Left cardiac atrium (tissue), 4 donors: ENCODE results near the gene HIC2. TPM values are rescaled to one million over a fixed set of nuclear protein-coding genes. Genes with fewer than 3 reads are reported as not detected.
"Not testable (repeated sequence)": the region's sequence is repeated elsewhere in the genome, so short reads cannot be mapped to it uniquely, and the experiment has no call there.

Experiments
- ATAC-seq, 2 donors: fragments of 200-7000 bp; cut with Tn5 transposase; one replicate each; pipeline ENCODE4 v1.9.1; 2020; ENCODE audit warnings: mild to moderate bottlenecking in 2 of 2, moderate library complexity in 2 of 2
- DNase-seq: peaks from one replicate; pipeline ENCODE4 v3.0.0-alpha.2; 2020
- intact Hi-C, 2 donors: fragments of 100-400 bp; cut with DNase I; formaldehyde crosslinking; loops; one replicate each; pipeline versions ENCODE4 v1.14.1 to v1.15.1; 2022 to 2023
- total RNA-seq, 2 donors: library from RNA; stranded (reverse); fragmentation: NEBNext Ultra II Directional; extraction: Animal tissue kit (Norgen Biotek cat#: 25700); gene quantifications; one replicate each; pipeline ENCODE4 v1.2.1, GENCODE V29; 2021
- donor health status: DM: no; HTN: yes; CAD: no.
- donor health status: DM: no; HTN: yes; CAD: no; lungs with severe emphysema.
- donor health status: DM: yes; HTN: yes; CAD: no.
- donor health status: Dilated cardiomyopathy.

HIC2 gene
- total RNA-seq, 2 donors from 2014 or later: 1.6 to 2.8 TPM

DNA sequence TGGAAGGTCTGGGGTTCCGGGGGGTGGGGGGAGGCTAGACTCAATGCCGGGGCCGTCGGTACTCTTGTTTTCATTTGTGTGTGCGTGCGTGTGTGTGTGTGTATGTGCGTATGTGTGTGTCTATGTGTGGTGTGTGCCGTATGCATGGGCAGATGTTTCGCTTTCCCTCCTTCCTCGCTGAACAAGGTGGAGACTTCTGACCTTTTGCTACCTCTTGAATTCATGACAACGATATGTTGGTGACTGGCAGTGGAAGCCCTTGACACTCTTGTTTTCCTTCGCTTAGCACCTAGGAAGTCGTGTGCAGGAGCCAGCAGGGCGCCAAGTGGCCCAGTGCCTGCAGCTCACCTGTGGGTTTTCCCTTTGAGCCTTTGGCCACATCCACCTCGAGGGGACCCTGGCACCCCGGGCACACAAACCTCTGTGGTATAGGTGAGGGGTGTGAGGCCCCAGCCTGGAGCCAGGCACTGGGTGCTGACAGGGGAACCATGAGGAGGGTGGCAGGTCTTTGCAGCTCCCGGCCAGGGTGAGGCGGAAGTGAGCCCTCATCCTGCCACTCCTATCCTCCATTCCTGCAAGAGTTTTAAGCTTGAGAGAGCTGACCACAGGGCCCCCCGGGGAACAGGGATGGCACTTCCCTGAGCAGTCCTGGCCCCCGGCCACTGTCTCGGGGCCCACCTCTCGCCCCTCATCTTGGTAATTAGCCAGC, 30.7 kb downstream of the HIC2 start:
- ATAC-seq (no peak), DNase-seq (peak; percentile 9)

DNA sequence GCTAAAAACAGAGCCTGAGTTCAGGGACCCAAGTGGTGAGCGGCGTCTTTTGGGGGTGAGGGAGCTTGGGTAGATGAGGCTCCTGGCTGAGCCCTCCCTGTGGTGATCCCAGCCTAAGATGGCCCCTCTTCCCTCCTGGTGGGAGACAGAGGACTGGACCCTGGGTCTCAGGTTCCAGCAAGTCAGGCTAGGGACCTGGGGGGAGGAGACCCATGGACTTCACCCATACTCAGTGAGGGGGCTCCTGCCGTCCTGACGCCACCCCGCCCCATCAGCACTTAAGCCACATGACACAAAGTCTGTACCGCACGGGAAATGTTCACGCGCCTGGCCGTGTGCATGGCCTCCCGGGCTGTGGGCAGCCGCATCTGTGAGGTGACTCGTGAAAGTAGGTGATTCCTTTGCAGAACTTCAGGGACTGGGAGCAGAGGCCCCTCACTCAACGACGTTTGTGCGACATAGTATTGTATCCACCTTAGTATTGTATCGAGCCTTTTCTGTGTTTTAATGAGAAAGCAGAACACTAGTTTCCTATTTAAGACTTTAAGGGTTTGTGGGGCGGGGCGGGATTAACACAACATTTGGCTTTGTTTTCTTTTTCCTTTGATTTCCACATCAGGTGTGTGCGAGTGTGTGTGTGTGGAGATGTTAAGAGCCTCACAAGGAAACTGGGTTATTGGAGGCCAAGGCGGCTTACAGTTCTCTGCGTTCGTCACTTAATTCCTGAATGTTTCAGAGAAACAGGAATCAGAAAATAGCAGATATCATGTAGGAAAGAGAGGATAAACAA, 31.7 kb downstream of the HIC2 start:
- no peak for ATAC-seq
- intact Hi-C loops: no loop called here
- DNase-seq: no peak

More for the DNA sequence above, 30.7 kb downstream of the HIC2 start:
- intact Hi-C loops: no loop called here

DNA sequence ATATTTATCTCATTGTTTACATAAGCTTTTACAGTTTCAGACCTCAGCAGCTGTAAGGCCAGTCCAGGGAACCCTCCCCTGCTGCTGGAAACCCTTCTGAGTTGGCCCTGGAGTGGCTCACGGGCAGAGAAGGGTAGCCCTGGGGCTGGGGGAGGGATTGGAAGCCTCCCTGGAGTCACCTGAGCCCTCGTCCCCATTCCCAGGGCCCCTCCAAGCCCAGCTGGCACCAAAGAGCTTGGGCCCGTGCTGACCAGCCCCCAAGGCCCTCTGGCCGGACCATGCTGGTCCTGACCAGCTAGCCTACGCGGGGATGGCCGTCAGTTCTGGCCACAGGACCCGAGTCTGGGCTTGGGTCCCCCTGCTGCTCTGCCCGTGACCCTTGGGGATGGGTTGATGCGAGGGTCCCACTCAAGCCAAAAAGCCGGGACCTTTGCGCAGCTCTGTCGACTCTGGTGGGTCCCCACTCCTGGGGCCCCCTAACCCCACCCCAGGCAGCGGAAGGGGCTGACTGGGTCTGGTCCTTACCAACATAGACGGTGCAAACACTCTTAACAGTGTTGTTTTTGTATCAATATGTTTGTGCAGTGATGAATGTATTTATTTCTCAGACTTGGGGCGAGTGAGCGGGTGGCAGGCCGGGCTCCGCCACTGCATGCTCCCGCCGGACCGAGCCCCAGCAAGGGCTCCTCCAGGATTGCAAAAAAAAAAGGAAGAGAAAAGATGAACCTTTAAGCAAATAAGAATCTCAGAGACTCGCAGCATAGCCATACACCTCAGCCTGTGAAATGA, 32.6 kb downstream of the HIC2 start:
- intact Hi-C loops: no loop called here
- ATAC-seq: no peak
- DNase-seq: peak; percentile 15

DNA sequence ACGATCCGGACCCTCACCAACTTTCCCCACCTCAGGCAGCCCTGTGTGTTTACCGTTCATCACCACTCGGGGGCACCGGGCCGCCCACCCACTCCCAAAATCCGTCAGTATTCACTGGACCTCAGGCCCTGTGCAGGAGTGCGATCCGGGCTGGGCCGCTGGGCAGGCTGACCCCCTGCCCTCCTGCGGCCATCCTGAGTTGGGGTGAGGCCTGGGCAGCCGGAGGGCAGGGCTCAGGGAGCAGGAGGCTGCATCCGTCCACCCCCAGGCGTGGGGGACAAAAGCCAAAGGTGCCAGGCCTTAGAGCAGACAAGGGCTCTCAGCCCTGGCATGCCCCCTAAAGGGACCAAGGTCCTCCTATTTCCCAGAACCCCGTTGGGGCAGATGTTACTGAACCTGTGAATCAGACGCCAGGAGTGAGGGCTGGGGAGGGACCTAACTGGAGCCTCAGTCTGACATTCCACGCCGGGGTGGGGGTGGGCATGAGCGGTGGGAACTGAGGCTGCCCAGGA, 33.2 kb downstream of the HIC2 start:
- peak in 1 of 2 donors; percentile 8 for ATAC-seq
- DNase-seq: peak; percentile 10
- intact Hi-C loops: no loop called here

DNA sequence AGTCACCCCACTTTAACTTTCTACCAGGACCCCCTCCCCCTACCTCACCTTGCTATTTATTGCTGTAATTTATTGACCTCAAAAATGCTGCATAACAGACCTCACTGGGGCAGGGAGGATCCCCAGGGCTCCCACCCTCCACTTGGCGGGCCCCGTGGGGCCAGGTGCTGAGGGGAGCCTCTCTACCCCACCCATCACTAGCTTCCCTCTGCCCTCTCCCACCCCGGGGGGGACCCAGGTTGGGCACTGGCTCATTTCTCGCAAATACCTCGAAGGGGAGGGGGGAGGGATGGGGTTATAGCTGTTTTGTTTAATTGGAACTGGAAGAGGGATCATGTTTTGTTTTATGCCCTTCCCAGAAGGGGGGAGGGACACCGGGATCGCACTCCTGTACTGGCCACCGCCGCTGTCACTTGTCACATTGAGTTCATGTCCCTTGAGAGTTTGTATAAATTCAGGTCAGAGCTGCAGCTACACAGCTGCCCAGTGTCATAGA, 33.7 kb downstream of the HIC2 start:
- intact Hi-C loops: no loop called here
- DNase-seq: peak; percentile 7

DNA sequence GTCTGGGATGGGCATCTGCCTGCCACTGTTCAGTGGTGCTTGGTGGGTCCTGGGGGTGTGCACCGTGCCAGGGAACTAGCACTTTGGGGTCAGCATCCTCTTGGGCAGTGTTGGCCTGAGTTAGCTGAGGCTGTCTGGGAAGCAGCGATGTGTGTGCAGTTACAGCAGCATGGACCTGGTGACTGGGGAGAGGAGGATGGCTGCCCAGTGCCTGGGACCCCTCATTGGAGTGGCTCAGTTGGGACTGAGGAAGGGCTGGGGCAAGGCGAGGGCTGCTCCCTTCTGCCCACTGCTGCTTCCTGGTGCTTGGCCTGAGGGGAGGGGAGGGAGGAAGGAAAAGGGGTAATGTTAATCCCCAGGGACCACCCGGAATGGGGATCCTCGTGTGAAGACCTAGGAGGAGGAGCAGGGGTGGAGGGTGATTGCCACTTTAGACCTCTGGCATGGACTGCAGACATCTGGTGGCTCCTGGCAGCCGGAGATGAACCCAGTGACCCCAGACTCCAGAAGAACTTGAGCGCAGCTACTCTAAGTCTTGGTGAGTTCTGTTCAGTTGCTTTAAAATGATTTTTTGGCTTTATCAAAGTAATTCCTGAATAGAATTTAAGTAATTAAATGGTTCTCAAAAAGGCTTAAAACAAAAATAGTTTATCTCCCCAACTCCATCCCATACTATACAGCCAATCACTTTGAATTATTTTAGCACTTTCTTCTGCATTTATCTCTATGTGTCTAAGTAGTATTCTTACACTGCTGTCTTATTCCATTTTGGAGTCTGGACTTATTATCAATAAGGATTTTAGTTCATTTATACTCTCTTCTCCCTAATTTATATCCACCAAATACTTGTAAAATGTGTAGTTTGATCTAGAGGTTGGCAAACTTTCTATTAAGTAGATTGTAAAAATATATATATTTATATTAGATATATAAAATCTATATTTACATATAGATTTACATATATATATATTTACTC, 34.7 kb downstream of the HIC2 start:
- intact Hi-C loops: no loop called here
- DNase-seq (peak; percentile 12), ATAC-seq (no peak)

More for the DNA sequence above, 33.7 kb downstream of the HIC2 start:
- no peak for ATAC-seq

DNA sequence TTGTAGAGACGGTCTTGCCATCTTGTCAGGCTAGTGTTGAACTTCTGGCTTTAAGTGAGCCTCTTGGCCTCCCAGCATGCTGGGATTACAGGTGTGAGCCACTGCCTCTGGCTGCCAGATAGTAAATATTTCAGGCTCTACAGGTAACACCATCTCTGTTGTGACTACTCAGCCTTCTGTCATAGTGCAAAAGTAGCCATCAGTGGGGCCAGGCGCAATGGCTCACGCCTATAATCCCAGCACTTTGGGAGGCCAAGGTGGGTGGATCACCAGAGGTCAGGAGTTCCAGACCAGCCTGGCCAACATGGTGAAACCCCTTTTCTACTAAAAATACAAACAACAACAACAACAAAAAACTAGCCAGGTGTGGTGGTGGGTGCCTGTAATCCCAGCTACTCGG, 35.5 kb downstream of the HIC2 start:
- intact Hi-C loops, DNase-seq, ATAC-seq: not testable (repeated sequence)

DNA sequence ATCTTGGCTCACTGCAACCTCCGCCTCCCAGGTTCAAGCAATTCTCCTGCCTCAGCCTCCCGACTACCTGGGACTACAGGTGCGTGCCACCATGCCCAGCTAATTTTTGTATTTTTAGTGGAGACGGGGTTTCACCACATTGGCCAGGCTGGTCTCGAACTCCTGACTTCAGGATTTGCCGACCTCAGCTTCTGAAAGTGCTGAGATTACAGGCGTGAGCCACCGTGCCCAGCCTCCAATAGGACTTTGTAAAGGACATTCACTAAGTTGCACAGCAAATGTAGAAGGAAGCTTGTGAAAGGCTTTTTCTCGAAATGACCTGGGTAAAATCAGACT, 37.8 kb downstream of the HIC2 start:
- intact Hi-C loops, ATAC-seq, DNase-seq: not testable (repeated sequence)

DNA sequence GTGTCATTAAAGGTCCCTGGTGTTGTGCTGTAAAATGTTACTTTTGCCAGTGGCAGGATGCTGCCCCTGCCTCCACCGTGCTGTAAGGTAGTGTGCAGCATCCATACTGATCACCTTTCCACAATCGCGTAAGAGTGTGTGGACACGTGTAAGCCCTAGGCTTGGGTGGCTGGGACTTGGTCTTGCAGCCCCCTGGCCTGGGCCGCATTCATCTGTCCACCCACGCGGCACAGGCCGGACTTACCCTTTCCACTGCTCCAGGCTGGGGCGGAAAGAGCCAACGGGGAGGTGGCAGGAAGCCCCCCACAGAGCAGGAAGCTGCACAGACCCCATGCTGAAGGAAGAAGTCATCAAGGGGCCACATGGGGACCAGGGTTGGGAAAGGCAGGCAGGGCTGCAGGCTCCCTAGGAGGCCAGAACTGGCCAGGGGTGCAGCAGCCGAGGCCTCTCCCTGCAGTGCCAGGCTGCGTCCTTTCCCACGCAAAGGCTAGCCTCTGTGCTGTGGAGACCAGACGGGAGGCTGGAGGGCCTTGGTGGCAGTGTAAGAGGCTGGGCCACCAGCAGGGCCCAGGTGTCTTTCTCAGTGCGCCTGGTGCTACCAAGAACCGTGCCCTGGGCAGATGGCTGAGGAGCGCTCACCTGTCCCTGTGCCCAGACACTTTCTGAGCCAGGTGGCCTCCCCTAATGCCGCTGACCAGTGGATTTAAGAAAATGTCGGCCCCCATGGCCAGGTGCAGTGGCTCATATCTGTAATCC, 38.3 kb downstream of the HIC2 start:
- ATAC-seq (peak in 1 of 2 donors; percentile 17), DNase-seq (peak; percentile 8)
- intact Hi-C loops: no loop called here

DNA sequence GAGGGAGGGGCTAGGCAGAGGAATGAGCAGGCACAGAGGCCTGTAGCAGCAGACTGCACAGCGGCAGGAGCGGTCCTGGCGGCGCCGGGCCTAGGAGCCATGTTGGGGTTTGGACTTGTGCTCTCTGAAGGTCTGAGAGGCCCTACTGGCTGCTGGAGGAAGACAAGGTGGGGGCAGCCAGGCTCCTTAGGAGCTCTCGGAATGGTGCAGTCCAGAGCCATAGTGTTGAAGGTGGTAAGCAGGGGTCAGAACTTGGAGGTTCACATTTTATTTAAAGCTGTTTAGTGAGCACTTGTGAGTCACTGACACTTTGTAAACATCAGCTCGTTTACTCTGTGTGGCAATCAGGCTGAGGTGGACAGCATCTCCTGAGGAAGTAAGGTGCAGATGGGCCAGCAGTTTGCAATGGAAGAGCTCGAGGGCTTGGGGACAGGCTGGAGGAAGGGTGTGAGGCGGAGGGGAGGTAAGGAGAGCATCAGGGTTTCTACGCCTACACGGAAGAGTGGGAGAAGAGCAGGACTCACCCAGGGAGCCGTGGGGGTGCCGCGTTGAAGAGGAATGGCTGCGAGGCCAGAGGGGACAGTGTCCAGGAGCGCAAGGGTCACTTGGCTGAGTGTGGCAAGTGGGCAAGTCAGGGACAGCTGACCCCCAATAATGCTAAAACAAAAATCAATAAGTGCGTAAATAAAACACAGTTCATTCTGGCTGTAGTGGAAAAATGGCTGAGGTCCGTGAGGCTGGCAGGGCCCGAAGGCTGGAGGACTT, 40.0 kb downstream of the HIC2 start:
- intact Hi-C loops: no loop called here
- no peak for ATAC-seq
- peak; percentile 9 for DNase-seq

DNA sequence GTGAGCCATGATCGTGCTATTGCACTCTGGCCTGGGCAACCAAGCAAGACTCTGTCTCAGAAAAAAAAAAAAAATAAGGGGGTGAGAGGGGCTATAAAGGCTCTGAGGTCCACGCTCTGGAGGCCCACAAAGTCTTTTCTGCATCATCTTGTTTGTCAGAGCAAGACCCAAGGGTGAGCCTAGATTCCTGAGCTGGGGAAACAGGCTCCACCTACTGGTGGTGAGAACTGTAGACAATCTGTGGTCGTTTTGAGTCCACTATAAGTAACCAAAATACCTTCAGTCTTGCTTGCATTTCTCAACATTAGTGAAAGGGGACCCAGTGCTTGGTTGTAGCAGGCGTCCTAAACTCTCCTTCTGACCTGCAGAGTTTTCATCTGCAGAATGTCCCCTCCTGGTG, 45.5 kb downstream of the HIC2 start:
- intact Hi-C loops, DNase-seq: not testable (repeated sequence)
- ATAC-seq: peak; percentile 39 to 46

DNA sequence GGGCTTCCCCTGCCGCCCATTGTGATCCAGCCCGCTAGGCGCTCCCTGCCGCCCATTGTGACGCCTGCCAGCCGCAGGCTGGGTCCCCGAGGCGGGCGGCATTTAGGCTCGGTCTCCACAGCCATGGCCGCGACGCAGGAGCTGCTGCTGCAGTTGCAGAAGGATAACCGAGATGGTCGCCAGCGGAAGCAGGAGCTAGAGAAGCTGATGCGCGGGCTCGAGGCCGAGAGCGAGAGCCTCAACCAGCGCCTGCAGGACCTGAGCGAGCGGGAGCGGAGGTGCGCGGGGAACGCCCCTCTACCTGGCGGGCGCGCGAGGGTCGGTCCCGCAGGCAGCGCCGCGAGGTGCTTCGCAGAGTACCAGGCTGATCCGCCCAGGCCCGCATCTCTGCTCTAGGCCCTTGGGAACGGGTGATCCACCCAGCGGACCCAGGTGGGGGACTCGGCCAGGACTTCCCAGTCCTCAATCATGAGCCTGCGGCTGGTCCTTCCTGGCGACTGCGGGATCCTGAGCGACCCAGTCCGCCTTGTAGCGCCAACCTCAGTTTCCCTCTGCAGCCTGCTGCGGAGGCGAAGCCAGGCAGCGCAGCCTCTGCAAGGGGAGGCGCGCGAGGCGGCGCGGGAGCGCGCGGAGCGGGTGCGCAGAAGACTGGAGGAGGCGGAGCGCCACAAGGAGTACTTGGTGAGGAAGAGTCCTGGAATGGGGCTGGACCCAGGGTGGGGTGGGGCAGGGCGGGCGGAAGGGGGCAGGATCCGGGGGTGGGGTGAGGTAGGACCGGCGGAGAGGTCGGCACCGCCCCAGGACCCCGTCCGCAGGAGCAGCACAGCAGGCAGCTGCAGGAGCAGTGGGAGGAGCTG, 50.4 kb downstream of the HIC2 start, which contains the start of gene TMEM191C:
Gene TMEM191C (plus strand): TSS at position 51 of the 857 bp plus-strand sequence. CDS start 73 bp downstream, at position 124.
- intact Hi-C loops, DNase-seq, ATAC-seq: not testable (repeated sequence)

DNA sequence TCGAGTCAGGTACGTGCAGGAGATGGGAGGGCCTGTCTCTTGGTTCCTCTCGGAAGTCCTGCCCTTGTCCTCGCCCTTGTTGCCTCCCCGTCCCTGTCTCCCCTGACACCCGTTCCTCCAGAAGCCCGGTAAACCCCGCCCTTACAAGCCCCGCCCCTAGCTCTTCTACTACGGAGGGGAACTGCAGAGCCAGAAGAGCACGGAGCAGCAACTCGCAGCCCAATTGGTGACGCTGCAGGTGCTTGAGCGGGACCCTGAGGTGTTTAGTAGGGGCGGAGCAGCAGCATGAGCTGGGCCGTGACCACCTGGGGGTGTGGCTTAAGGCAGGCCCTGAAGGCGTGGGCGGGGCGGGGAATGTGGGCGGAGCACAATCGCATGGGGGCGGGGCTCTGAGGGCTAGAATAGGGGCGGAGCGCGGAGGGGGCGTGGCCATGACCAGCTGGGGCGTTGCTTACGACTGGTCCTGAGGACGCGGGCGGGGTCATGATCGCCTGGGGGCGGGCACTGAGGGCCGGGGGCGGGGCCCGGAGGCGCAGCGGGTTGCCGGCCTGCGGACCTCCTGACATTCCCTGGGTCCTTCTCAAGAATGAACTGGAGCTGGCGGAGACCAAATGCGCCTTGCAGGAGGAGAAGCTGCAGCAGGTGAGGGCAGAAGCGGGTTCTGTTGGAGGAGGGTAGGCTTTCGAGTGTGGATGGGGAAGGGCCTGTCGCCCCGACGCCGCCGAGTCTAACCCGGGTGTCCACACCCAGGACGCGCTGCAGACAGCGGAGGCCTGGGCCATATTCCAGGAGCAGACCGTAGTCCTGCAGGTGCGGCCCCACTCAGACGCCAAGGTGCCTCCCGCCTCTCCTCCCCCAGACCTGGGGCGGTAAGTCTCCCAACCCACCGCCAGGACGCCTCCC, 51.3 kb downstream of the HIC2 start:
- intact Hi-C loops: not testable (repeated sequence)
- DNase-seq (peak; percentile 91), ATAC-seq (peak; percentile 97)

DNA sequence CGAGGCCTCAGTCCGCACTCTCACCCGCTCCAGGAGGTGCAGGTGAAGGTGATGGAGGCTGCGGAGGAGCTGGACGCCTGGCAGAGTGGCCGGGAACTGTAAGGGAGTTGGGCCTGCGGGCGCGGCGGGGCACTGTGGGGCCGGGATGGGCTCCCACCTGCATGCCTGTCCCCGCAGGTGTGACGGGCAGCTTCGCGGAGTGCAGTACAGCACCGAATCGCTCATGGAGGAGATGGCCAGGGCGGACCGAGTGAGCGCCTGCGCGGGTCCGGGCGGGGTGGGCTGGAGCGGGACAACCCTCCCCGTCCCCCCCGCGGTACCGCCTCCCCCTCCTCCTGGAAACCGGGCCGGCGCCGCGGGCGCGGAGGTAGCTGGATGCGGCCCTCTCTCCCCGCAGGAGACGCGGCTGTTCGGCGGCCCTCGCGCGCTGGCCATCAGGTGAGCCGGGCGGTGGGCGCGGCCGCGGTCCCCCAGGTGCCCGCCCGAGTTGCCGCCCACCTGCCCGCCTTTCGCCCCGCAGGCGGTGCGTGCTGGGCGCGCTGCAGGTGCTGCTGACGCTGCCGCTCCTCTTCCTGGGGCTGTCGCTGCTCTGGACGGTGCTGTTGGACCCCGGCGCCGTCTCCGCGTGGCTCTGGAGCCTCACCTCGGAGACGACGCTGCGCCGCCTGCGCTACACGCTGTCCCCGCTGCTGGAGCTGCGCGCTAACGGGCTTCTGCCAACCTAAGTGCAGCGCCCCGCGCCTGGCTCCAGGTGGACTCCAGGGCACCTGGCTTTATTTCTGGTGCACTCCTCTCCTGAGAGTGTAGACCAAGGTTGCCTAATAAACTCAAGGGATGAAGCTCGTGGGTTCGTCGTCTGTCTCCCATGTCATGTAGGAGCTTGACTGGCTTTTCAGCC, 52.2 kb downstream of the HIC2 start:
- ATAC-seq: peak in 1 of 2 donors; percentile 0
- intact Hi-C loops, DNase-seq: not testable (repeated sequence)
